GM10248 (cell line): ENCODE results near the gene ELF2.
"Not testable (repeated sequence)": the region's sequence is repeated elsewhere in the genome, so short reads cannot be mapped to it uniquely, and the experiment has no call there.

Experiments used
- CTCF ChIA-PET: fragments of 300-600 bp; sonication (Branson Sonifier 250); formaldehyde crosslinking; extraction: SDS; loops from one replicate; lab custom pipeline; 2021; ENCODE audit warnings: antibody characterized with exemption; lab: Yijun Ruan, JAX
- POLR2A ChIA-PET: fragments of 350-650 bp; sonication (Branson Sonifier 250); formaldehyde crosslinking; extraction: SDS; loops from one replicate; lab custom pipeline; 2020; ENCODE audit warnings: antibody characterized with exemption; lab: Yijun Ruan, JAX
- DNase-seq: peaks from one replicate; pipeline ENCODE4 v3.0.0; 2012; ENCODE audit errors: extremely low spot score
- TF ChIP-seq, protein P1 (sequence below): IDR thresholded peaks from 2 replicates; pipeline ENCODE4 v1.5.1; 2012; ENCODE audit warnings: mild to moderate bottlenecking, low read depth; ENCODE audit errors: extremely low read depth, missing control alignments, control extremely low read depth

Gene ELF2

DNA sequence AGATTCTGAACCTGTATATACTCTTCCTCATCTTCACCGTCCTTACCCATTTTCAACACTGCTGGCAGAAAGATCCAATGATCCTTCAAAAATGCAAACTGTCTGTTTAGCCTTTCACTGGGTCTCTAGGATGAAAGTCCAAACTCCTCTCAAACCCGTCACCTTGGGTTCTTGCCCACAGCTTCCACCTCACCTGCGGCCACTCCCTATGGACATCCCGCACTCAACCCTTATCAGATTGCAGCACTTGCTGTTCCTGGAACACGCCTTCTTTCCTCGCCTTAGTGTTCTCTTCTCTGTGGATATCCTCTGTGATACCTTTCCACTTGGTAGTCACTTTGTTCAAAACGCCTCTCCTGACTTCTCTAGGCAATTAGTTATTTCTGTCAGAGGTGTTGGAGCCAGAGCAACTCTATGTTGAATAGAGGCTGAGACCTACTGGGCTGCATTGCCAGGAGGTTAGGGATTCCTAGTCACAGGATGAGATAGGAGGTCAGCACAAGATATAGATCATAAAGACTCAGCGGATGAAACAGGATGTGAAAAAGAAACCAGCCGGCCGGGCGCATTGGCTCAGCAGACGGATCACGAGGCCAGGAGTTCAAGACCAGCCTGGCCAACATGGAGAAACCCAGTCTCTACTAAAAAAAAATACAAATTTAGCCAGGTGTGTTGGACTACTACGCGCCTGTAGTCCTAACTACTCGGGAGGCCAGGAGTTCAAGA lies 165.6 kb downstream of the ELF2 start:
- ChIA-PET CTCF (no interaction called here), POLR2A (no interaction called here)
- TF ChIP-seq, protein P1, sequence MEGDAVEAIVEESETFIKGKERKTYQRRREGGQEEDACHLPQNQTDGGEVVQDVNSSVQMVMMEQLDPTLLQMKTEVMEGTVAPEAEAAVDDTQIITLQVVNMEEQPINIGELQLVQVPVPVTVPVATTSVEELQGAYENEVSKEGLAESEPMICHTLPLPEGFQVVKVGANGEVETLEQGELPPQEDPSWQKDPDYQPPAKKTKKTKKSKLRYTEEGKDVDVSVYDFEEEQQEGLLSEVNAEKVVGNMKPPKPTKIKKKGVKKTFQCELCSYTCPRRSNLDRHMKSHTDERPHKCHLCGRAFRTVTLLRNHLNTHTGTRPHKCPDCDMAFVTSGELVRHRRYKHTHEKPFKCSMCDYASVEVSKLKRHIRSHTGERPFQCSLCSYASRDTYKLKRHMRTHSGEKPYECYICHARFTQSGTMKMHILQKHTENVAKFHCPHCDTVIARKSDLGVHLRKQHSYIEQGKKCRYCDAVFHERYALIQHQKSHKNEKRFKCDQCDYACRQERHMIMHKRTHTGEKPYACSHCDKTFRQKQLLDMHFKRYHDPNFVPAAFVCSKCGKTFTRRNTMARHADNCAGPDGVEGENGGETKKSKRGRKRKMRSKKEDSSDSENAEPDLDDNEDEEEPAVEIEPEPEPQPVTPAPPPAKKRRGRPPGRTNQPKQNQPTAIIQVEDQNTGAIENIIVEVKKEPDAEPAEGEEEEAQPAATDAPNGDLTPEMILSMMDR = no peak
- DNase-seq = no peak

GRCh38 chr4:139009702-139010101 lies 167.3 kb downstream of the ELF2 start:
- DNase-seq = no peak

GRCh38 chr4:139008278-139008677 lies 168.7 kb downstream of the ELF2 start:
- DNase-seq, POLR2A ChIA-PET: not testable (repeated sequence)
- CTCF ChIA-PET = interaction anchor here (1.1 to 1.9 kb wide), 2 partner anchors 22 to 29 kb away, joined by 3 to 4 read pairs; no protein-coding TSS in a partner anchor

More at GRCh38 chr4:139009702-139010101, 167.3 kb downstream of the ELF2 start:
- ChIA-PET POLR2A (interaction anchor here (0.7 kb wide), 1 partner anchor 168 kb away, joined by 3 read pairs; no protein-coding TSS in a partner anchor), CTCF (interaction anchor here (1.1 to 1.9 kb wide), 2 partner anchors 21 to 22 kb away, joined by 4 read pairs; no protein-coding TSS in a partner anchor)
- TF ChIP-seq, protein P1 = no peak

DNA sequence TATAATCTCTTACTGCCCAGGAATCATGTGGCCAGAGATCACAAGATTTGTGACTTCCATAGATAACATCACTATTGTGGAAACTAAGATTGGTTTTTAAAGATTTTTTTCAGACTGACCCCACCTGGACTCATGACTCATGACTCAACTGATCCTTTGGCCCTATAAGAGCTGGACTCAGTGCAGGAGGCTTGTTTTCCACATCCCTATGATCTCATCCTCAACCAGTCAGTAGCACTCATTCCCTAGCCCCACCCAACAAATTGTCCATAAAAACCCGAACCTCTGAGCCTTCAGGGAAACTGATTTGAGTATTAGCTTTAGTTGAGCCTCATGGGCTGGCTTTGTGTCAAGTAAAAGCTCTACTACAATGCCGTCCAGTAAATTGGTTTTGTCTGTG lies 169.4 kb downstream of the ELF2 start:
- TF ChIP-seq, protein P1 = no peak
- POLR2A ChIA-PET = no interaction called here
- DNase-seq = no peak
- CTCF ChIA-PET = interaction anchor here (1.1 to 1.9 kb wide), 2 partner anchors 23 to 28 kb away, joined by 3 to 4 read pairs; no protein-coding TSS in a partner anchor
